Stimulated activated CD4-positive, alpha-beta T cell treated with anti-CD3 and anti-CD28 coated beads, Interleukin-1b, Interleukin-23, amount 100 ng/mL, for 1 hour (primary cell): ENCODE data around the gene VWF.

Experiments
- DNase-seq, 2 donors: peaks; one replicate each; pipeline ENCODE4 v3.0.0-alpha.2; 2020; ENCODE audit warnings: low read depth in 2 of 2

VWF gene

DNA sequence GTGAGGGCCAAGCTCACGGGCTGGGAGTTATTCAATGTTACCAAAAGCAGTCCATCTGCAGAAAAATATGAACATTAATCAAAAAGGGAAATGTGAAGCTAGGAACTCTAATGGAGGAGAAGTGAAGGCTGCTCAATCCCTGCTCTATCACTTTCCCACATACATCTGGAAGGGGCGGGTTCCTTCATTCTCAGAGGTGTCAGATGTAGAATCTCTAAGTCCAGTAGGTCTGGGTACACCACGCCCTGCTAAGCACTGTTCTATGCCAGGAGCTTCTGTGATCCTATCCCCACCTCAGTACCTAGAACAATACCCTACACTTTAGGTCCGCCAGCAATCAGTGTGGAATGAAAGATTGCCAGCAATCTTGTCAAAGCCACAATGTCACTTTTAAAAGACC lies 142.4 kb downstream of the VWF start:
- DNase-seq, result no peak

DNA sequence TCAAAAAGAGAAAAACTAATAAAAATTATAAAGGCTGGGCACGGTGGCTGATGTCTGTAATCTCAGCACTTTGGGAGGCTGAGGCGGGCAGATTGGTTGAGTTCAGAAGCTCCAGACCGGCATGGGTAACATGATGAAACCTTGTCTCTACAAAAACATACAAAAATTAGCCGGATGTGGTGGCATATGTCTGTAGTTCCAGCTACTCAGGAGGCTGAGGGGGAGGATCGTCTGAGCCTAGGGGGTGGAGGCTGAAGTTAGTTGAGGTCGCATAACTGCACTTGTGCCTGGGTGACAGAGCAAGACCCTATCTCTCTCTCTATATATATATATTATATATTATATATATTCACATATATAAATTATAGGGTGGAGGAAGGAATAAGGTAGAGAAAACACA lies 146.9 kb downstream of the VWF start:
- no peak for DNase-seq

DNA sequence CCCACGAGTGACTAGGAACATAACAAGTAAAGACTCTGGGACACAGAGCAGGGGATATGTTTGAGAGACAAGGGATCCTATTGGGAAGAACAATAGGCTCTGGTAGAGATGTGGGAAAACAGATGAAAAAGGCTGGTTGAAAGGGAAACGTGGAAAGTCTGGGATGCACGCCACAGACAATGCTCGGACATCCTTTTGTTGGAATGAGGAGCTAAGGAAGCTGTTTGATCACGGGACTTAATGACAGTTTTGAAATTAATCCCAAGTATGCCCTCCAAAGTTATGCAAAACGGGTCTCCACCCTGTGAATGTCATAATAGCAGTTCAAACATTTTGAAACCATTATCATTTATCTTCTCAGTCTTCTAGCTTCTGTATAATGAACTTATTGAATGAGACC lies 147.8 kb downstream of the VWF start:
- DNase-seq, result no peak

DNA sequence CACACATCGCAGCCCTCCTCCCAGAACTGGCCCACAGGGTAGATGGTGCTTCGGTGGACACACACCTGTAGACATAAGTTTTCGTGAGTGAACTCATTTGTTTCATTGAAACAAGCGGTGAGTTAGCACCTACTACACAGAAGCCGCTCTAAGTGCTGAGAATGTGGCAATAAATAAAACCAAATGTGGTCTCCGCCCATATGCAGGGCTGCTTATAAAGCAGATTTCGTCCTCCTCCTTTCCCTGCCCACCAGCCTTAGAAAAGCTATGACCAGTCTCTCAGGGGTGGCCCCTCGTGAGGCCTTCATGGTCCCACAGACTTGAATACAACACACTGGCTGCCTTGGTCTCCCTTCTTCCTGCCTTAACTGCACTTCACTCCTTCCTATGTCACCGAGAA lies 148.3 kb downstream of the VWF start:
- DNase-seq, result no peak

DNA sequence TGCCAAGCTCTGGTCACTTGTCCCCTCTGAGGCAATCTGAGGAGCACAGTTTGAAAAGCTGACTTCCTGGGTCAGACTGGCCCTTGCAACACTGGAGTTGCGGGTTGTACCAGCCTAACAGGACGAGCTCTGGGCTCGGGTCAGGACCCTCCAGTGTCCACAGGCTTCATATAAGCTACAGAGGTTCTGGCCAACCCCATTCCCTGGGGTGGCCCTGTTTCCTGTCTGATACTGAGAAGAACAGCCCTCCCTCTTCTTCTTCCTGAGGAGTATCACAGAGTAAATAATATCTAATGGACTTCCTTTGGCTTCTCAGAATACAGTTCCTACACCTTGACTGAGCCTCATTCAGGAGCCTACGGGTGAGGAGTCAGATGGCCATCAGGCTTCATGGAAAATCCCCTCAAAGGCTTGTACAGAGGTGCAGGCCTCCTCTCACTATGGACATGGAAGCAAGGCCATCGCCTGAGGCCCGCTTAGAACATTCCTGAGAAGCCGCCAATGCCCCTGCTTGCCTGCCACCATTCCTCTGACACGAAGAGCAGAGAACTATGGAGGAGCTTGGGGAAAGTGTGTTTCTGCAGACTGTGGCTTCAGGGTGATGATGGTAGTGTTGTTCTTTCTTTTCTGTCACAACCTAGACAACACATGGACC lies 150.9 kb downstream of the VWF start:
- DNase-seq, result no peak

DNA sequence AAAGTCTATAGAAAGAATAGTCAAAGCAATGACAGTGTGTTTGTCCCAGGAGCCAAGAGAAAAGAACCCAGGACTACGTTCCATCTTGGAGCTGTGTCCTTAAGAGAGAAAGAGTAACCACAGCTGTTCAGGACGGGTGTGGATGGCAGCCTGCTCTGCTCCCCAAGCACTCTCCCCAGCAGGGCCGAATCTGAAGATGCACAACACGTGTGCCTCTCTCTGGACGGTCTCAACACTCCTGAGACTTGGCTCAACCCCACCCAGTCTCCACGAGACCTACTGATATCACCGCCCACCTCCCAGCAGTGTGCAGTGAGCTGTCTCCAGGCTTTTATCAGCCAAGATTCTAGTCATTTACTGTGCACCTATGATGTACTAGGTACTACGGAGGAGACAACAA lies 152.1 kb downstream of the VWF start:
- no peak for DNase-seq

DNA sequence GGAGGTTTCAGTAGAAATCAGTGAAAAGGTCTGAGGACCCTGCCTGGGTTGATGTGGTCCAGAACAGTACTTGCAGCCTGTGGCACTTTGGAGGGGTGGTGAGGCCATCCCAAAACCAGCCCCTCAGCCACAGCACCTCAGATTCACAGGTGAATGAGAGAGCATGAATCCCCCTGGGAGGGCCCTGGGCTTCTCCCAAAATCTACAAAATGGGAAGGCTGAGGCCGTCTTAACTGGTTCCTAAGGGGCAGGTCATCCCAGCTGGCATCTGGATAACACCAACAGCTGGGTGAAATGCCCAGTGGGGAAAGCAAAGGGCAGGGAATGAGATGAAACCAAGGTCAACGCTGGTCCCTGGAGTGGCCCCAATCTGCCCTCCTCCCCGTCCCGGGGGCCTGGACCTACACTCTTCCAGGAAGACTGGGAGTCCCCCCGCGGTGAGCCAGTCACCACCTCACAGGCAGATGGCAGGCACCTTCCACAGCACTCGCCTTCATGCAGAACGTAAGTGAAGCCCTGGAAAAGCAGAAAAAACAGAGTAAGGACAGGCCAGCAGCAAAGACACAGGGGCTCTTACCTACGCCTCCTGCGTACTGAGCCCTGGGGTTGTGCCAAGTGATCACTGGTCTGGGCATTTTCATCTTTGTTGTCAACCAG lies 153.1 kb downstream of the VWF start:
- no peak for DNase-seq

DNA sequence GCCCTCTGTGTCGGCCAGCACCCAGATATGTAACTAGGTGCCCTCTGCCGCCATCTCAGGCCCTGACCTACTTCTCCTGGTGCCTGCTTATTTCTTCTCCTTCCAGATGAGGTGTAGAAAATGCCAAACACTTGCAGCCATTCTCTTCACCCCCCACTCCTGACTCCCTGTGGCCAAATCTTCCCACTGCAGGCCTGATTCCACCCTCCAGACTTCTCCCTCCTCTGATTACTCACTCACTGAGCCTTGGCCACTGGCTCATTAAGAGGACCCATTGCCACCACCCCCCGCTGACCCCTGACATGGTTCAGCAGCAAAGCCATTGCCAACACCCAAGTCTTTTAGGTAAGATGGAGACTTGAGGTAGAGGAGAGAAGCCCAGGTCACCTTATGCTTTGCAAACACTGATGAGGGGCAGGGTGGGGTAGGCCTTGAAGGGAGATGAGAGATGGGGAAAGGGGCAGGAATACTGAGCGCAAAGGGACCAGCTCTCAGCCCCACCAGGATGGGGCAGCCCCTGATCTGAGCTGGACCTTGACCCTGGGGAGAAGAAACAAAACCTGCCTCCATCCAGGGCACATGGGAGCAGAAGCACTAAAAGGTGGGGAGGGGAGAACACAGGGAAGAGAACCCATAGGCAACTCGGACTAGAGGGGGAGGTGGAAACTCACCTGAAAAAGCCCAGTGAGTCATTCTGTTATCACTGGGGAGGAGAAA lies 154.3 kb downstream of the VWF start:
- no peak for DNase-seq

DNA sequence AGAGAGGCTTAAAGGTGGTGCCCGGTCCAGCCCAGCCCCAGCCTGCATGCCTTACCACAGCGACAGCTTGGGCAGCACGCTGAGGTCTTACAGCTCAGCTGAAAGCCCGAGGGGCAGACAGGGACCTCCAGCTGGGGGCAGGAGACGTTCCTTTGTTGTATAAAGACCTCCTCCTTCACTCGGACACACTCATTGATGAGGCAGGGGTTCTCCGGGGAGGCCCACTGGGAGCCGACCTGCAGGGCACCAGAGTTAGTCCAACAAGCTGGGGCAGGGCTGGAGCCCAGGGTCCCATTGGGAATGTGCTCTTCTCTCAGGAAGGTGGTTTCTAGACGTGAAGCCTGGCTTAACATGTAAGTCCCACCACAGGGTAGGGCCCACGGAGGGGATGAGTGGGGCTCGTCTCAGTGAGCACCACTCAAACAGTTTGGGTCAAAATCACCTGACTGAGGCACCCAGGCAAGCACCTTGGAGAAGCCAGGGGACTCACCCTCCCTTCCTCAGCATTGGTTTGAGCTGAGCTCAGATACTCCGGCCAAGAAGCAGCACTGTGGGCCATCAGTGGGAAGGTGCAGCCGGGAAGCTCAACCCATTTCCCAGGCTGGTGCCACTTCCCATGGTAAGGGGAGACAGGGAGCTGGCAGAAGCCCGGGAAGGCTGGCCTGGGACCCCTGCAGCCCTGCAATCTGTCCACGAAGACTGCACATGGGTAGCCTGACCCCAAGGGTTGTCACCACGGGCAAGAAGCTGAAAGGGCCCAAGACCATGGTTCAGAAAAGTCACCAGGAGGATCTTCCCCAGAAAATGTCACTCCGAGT lies 155.1 kb downstream of the VWF start:
- no peak for DNase-seq

DNA sequence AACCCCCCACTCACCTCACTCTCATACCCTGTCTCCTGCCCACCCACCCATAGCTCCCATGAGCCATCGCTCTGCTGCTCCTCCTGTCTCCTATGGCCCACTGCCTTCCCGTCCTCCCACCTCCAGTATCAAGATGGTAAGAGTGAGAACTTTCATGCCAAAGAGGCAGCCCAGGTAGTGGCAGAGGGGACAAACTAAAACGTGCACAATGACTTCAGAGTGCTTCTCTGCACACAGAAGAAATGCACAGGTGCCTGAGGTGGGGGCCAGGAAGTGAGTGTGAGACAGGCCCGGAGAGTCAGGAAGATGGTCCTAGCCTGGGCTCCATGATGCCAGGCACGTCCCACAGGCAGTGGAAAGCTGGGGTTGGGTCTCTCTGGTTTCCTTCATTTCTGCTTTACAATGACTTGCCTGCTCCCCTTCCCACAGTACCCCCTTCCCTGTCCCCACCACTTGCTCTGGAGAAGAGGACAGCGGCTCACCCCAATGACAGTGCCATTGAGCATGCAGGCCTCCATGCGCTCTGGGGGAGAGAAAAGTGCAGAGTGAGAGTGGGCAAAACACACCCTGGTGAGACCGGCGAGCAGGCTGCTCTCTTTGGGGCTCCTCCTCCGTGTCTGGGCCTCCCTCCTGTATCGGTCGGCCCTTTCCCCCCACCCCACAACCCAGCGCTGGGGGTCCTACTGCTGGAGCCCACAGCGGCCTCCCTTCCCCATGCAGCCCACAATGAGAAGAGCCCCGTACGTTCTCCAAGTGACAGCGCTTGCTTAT lies 156.6 kb downstream of the VWF start:
- no peak for DNase-seq

DNA sequence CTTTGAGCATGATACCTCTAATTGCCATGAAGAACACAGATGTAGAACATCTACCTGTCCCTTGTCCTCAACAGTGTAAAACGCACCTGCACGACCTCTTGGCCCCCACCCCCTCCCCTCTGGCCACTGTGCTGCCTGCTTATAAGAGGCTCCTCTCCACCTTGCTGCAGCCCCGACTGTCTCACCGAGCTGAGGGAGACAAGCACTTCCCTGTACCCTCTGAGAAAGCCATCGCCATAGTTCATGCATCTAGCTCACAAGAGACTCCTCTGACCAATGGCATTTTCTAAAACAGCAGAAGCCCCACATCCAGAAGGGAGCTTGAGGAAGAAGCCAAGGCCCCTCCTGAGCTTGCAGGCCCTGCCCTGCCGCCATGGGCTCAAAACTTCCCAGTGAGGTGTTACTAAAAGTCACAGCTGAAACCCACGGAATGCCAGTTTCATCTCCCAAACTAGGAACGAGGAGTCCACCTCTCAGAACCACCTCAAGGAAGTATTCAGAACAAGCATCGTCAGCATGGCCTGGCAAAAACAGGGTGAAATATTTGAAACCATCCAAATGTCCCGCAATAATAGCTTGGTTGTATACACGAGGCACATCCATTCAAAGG lies 157.9 kb downstream of the VWF start:
- no peak for DNase-seq

DNA sequence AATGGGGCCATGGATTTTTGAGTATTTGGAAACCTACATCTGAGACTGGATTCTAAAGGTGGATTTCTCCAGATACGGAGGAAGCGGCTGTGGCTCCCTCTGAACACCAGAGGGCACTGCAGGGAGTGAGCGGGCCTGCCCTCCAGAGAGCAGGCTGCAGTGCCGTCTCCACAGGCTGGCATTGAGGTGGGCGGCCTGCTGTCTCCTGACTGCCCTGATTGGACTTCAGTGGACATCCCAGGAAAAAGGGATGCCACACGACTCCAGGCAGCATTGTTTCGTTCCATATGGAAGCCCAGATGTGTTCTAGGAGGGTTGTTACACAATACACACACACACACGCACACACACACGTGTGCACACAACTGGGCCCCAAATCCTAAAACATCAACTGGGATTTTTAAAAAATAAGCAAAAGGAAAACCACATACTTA lies 158.5 kb downstream of the VWF start:
- DNase-seq, result peak in 1 of 2 donors; percentile 11

DNA sequence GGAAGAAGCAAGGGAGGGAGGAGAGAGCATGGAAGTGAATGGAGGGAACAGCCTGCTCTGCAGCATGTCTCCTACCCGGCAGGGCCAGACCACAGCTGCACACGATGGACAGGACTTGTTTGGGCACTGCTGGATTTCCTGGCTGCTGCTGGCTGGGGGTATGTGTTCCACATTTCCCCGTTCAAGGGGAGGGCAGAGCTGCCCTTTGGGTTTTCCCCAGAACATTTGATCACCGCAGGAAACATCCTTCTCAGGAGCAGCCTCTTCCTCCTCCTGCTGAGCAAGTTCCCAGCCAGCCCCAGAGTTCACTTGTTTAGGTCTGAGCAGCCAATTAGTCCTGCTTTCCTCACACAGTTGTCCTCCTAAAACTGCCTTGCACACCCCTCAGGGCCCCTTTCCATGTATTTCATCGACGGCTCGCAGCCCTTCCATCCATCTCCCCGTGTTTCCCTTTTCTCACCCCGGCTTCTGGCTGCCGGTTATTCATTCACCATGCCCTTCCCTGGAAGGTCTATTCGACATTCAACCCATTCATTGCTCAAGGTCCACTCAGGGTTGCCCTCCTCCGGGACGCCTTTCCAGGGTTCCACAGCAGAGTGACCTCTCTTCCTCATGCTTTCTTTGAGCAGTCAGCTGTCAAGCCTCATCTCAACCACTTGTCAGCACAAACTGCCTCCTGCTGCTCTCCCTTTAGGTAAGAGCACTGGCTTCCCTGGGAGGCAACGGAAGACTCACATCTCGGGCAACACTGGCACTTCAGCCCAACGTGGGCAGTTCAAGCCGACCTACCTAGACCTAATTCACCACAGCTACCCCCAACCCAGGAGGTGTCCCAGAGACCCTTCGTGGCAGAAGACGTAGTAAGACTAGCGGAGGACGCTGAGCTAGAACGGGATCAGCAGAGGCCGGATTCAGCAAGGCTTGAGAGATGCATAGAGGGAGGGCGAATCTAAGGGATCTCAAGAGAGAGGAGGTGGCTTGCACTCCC lies 159.3 kb downstream of the VWF start:
- DNase-seq, result no peak

DNA sequence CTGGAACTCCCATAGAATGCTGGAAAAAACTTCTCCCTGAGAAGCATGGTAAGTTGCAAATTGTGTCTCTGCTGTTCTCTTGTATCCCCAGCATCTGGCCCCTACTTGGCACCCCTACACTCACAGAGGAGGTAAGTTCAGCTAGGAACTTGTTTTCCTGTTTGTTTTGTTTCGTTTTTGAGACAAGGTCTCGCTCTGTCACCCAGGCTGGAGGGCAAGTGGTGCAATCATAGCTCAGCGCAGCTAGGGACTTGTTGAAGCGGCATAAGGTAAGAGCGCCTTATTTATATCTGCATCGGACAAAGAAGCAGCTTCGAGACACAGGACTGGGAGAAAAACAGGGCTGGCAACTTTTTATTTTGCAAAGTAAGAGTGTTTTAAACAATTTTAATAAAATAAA lies 161.0 kb downstream of the VWF start:
- DNase-seq, result no peak

DNA sequence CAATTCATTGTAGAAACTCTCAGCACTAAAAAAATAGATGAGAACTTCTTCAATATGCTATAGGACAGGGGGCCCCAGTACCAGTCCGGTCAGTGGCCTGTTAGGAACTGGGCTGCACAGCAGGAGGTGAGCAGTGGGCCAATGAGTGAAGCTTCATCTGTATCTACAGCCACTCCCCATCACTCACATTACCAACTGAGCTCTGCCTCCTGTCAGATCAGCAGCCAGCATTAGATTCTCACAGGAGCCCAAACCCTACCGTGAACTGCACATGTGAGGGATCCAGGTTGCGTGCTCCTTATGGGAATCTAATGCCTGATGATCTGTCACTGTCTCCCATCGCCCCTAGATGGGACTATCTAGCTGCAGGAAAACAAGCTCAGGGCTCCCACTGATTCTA lies 163.7 kb downstream of the VWF start:
- no peak for DNase-seq

DNA sequence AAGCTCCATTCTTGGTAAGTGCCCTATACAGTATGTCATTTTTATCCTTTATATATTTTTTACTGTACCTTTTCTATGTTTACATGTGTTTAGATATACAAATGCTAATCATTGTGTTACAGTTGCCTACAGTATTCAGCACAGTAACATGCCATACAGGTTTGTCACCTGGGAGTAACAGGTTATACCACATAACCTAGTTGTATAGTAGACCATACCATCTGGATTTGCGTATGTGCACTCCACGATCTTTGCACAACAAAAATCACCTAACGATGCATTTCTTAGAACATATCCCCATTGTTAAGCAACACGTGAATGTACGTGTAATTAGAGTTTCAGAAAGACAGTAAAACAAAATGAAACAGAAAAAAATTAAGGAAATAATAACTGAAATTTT lies 167.5 kb downstream of the VWF start:
- no peak for DNase-seq

DNA sequence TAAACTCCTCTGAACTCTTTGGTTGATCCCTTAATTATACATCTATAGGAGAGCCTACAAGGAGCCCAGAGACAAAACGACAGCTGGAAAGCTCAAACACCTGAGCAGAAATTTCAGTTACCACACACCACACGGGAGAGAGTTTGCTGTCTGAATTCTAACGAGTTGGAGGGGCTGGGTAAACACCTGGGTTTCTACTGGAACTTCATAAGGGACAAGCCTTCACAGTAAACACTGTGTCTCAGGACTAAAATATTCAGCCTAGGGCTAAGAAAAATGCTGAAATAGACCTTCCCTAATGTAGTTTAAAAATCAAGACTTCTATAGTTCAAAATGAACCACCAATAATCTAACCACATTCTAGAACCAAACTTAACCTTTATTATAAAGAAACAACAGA lies 169.8 kb downstream of the VWF start:
- DNase-seq, result no peak

DNA sequence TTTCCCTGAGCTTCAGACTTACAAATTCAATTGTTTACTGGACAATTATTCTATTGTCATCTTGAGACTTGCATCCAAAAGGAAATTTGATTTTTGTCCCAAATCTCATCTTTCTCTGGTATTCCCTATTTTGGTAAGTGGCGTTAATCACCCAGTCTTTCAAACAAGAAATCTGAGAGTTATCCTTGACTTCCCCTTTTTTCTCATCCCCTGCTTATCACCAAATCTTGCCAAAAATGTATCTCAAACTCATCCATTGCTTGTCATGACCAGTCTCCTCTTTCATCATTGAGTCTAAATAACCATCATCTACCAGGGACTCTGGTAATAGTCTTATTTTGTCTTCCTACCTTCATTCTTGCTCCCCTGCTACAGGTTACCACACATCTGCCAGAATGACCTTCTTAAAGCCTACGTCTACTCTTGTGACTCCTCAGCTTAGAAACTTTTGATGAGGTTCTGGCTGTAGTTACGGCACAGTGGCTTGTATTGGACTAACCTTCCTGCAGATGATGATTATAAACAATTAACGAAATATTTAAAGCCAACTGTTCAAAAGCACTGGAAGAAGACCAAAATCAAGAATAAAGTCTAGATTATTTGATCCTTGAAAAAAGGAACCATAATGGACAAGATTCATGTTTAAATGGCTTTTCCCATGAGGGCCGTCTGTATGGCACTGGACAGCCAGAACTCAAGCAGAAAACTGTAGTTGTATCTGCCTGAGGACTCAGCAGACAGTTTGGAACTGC lies 170.5 kb downstream of the VWF start:
- DNase-seq, result no peak

DNA sequence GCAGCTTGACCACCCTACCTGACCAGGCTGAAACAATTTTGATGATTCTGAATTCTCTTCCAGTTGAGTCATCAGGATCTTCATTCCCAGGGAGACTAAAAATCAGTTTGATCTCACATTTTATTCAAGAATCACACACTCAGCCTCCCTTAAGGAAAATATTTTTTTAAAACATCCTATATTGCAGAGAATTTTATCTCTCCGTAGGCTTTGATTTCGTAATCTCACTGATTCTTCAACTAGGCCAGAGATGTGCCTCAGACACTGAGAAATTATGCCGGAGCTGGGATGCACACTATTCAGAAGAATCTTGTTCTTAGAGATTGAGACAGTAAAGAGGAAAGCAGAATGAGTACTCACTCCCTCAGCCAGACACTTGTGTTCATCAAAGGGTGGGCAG lies 172.4 kb downstream of the VWF start:
- DNase-seq, result no peak
